ENCODE measurements around the gene ZNF362.

DNA sequence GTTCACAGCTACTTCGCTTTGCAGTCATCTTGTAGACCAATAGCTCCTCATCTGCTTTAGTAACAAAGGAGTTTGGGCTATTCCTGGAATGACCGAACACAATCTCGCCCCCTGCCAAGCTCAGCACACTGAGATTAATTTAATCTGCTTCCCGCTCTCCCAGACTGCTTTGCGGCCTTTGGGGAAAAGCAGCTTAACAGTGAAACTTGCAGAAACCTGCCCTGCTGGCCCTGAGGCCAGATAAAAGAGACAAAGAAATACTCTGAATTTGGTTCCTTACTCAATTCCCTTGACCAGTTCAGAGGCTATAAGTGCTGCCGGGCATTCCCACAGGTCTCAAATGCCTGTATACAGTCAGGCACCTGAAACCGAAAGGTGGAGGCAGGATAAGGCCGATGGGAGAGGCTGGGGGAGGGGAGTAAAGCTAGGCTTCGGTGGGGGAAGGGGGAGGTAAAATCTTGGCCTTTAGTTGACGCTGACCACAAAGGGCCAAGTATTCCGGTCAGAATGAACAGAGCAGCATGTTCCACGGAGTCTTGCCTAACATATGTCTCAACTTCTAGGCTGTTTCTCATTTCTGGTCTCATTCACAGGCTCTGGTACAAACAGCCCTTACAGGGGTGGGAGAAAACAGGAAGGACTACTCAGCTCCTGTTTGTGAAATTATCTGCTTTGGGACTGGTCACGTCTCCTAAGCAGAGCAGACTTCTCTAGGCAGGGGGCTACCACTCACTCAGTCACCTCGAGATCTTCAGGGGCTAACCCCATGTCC is 82.3 kb downstream of the ZNF362 start:
- no peak for TF ChIP-seq CHD1 (IDR thresholded peaks at IDR 0.05; ENCODE audit: low read depth, low read length)
- TF ChIP-seq NFYB (IDR thresholded peaks at IDR 0.05; ENCODE audit: insufficient read depth, low read depth, low read length) = no peak
- no peak for TF ChIP-seq ATF7 (IDR thresholded peaks at IDR 0.05; ENCODE audit: low read depth)

Measured in GM12878 (cell line).